Activated B cell treated with CpG ODN at 0.5 μM for 24 hours (primary cell): ENCODE data around the gene DDIAS. TPM values are rescaled to one million over a fixed set of nuclear protein-coding genes. Genes with fewer than 3 reads are reported as not detected.
A peak's percentile ranks its signal among the peaks of the same experiment; 100 is the strongest.
"Not testable (repeated sequence)": the region's sequence is repeated elsewhere in the genome, so short reads cannot be mapped to it uniquely, and the experiment has no call there.

Experiments
- ATAC-seq: fragments of 200-7000 bp; cut with Tn5 transposase; one replicate; pipeline ENCODE4 v1.10.0; 2021; ENCODE audit warnings: low read depth, mild to moderate bottlenecking, moderate library complexity
- CTCF ChIA-PET: fragments of 350-600 bp; sonication (Branson Sonifier 250); formaldehyde crosslinking; loops from one replicate; lab custom pipeline; 2021; ENCODE audit warnings: antibody characterized with exemption; lab: Charles Lee
- POLR2A ChIA-PET: fragments of 350-600 bp; sonication (Branson Sonifier 250); formaldehyde crosslinking; loops from one replicate; lab custom pipeline; 2021; ENCODE audit warnings: antibody characterized with exemption; lab: Charles Lee
- DNase-seq: peaks from one replicate; pipeline ENCODE4 v3.0.0; 2022
- H3K27ac Mint-ChIP-seq: one replicate; pipeline ENCODE4 v1.8.0; 2020; ENCODE audit warnings: mixed read lengths
- H3K27me3 Mint-ChIP-seq: one replicate; pipeline ENCODE4 v1.8.0; 2021; ENCODE audit warnings: mixed read lengths
- H3K36me3 Mint-ChIP-seq: one replicate; pipeline ENCODE4 v1.8.0; 2021; ENCODE audit warnings: low read depth, mixed read lengths
- H3K4me1 Mint-ChIP-seq: one replicate; pipeline ENCODE4 v1.8.0; 2021; ENCODE audit warnings: mixed read lengths
- H3K4me3 Mint-ChIP-seq: one replicate; pipeline ENCODE4 v1.8.0; 2020; ENCODE audit warnings: mild to moderate bottlenecking, mixed read lengths
- H3K9me3 Mint-ChIP-seq: one replicate; pipeline ENCODE4 v1.8.0; 2020; ENCODE audit warnings: mixed read lengths
- CTCF ChIP-seq: fragments of 200-600 bp; IDR thresholded peaks from one replicate; pipeline ENCODE4 v1.8.0; 2022; ENCODE audit warnings: antibody characterized with exemption, mild to moderate bottlenecking
- intact Hi-C: fragments of 100-400 bp; cut with micrococcal nuclease; formaldehyde crosslinking; loops from one replicate; pipeline ENCODE4 v1.15.1; 2024
- total RNA-seq: library from RNA; stranded (reverse); gene quantifications from 2 replicates; pipeline ENCODE4 v1.2.3, GENCODE V29; 2022

DDIAS gene
- total RNA-seq, 1 donor from 2014 or later, result 4.7 TPM

- H3K4me3 Mint-ChIP-seq, result no peak overlapping the region
- ATAC-seq (no peak), DNase-seq (no peak)
- TF ChIP-seq CTCF, result no peak
- H3K4me1 Mint-ChIP-seq, result peaks cover 2% of the 10 kb centered on the region
- H3K27me3 Mint-ChIP-seq, result no peaks in the 10 kb centered on the region
- intact Hi-C loops, result no loop called here
- no peaks in the 10 kb centered on the region for H3K9me3 Mint-ChIP-seq
- CTCF ChIA-PET, result interaction anchor here (0.8 to 1.1 kb wide), 2 partner anchors 11 to 252 kb away, joined by 3 read pairs; no protein-coding TSS in a partner anchor
- H3K36me3 Mint-ChIP-seq, result no peaks in the 10 kb centered on the region
- POLR2A ChIA-PET, result interaction anchor here (0.5 to 1.4 kb wide), 3 partner anchors 97 to 344 kb away, joined by 3 read pairs; partner anchors contain the start of gene CCDC90B
- no peak overlapping the region for H3K27ac Mint-ChIP-seq
Measured at GRCh38 chr11:82942376-82942775, 40.8 kb downstream of the DDIAS start.

- H3K4me3 Mint-ChIP-seq, H3K4me1 Mint-ChIP-seq, H3K9me3 Mint-ChIP-seq, POLR2A ChIA-PET, H3K27ac Mint-ChIP-seq, H3K27me3 Mint-ChIP-seq, ATAC-seq, DNase-seq, intact Hi-C loops, CTCF ChIA-PET, H3K36me3 Mint-ChIP-seq: not testable (repeated sequence)
Measured at GRCh38 chr11:82943430-82943829, 41.9 kb downstream of the DDIAS start.

- Mint-ChIP-seq H3K27me3 (no peaks in the 10 kb centered on the region), H3K9me3 (no peaks in the 10 kb centered on the region), H3K4me1 (peaks cover 2% of the 10 kb centered on the region), H3K36me3 (no peaks in the 10 kb centered on the region), H3K27ac (no peak overlapping the region), H3K4me3 (no peak overlapping the region)
- intact Hi-C loops, result no loop called here
- ATAC-seq, result no peak
- TF ChIP-seq CTCF, result no peak
- POLR2A ChIA-PET, result no interaction called here
- no peak for DNase-seq
- CTCF ChIA-PET, result no interaction called here
Measured at GRCh38 chr11:82944198-82944597, 42.7 kb downstream of the DDIAS start.

GRCh38 chr11:82945041-82945440 lies 43.5 kb downstream of the DDIAS start:
- intact Hi-C loops, H3K27ac Mint-ChIP-seq, CTCF ChIA-PET, H3K4me1 Mint-ChIP-seq, H3K36me3 Mint-ChIP-seq, H3K4me3 Mint-ChIP-seq, H3K9me3 Mint-ChIP-seq, H3K27me3 Mint-ChIP-seq, ATAC-seq, DNase-seq: not testable (repeated sequence)
- POLR2A ChIA-PET, result interaction anchor here (0.6 kb wide), 1 partner anchor 138 kb away, joined by 9 read pairs; no protein-coding TSS in a partner anchor

- no peak for TF ChIP-seq CTCF
- Mint-ChIP-seq H3K27me3 (no peaks in the 10 kb centered on the region), H3K4me3 (no peak overlapping the region), H3K27ac (no peak overlapping the region), H3K9me3 (no peaks in the 10 kb centered on the region), H3K36me3 (no peaks in the 10 kb centered on the region), H3K4me1 (peaks cover 2% of the 10 kb centered on the region)
- intact Hi-C loops, result no loop called here
- ChIA-PET CTCF (no interaction called here), POLR2A (interaction anchor here (1.0 kb wide), 1 partner anchor 12 kb away, joined by 4 read pairs; no protein-coding TSS in a partner anchor)
- DNase-seq, result no peak
- no peak for ATAC-seq
Measured at GRCh38 chr11:82945682-82946081, 44.1 kb downstream of the DDIAS start.

- POLR2A ChIA-PET, result no interaction called here
- ATAC-seq, result no peak
- no peak for TF ChIP-seq CTCF
- no peak for DNase-seq
- Mint-ChIP-seq H3K4me1 (peaks cover 17% of the 10 kb centered on the region), H3K27ac (no peak overlapping the region), H3K27me3 (no peaks in the 10 kb centered on the region), H3K9me3 (peaks cover 18% of the 10 kb centered on the region), H3K4me3 (no peak overlapping the region), H3K36me3 (peaks cover 11% of the 10 kb centered on the region)
- CTCF ChIA-PET, result interaction anchor here (1.7 kb wide), 1 partner anchor 300 kb away, joined by 4 read pairs; no protein-coding TSS in a partner anchor
- intact Hi-C loops, result no loop called here
Measured at GRCh38 chr11:82949352-82949751, 47.8 kb downstream of the DDIAS start.

- Mint-ChIP-seq H3K4me1 (peaks cover 27% of the 10 kb centered on the region), H3K9me3 (peaks cover 24% of the 10 kb centered on the region), H3K36me3 (peaks cover 20% of the 10 kb centered on the region)
- H3K4me3 Mint-ChIP-seq, H3K27me3 Mint-ChIP-seq, DNase-seq, POLR2A ChIA-PET, ATAC-seq, intact Hi-C loops, H3K27ac Mint-ChIP-seq, CTCF ChIA-PET: not testable (repeated sequence)
Measured at GRCh38 chr11:82950502-82950901, 49.0 kb downstream of the DDIAS start.

- Mint-ChIP-seq H3K9me3 (peaks cover 24% of the 10 kb centered on the region), H3K4me3 (peak overlapping the region; percentile 15), H3K36me3 (peaks cover 24% of the 10 kb centered on the region), H3K27ac (peak overlapping the region; percentile 56), H3K4me1 (peaks cover 71% of the 10 kb centered on the region)
- CTCF ChIA-PET, intact Hi-C loops, H3K27me3 Mint-ChIP-seq, DNase-seq: not testable (repeated sequence)
- POLR2A ChIA-PET, result interaction anchor here (0.7 kb wide), 3 partner anchors 25 to 107 kb away, joined by 3 to 5 read pairs (median 4); no protein-coding TSS in a partner anchor
- ATAC-seq, result peak; percentile 37
Measured at GRCh38 chr11:82955736-82956453, 54.4 kb downstream of the DDIAS start.
